ENCODE results near the gene PSMD7. TPM values are rescaled to one million over a fixed set of nuclear protein-coding genes. Genes with fewer than 3 reads are reported as not detected.

Gene PSMD7
- total RNA-seq, 1 experiment from 2014 or later: 118 TPM

DNA sequence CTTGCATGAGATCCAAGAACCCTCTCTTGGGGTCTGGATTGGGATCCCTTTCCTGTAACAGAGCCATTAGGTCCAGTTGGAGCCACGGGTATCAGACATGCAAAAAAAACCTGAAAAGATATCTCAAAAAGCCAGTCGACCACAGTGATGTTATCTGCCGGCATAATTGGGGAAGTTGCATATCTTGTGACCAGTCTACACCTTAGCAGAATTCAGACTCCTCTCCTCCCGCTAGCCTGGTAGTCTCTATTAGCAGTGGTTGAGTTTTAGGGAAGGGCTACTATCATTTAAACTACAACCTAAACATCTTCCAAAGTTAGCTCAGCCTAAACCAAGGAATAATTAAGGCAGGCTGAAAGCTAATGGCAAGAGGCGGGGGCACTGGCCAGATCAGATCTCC lies 16.2 kb upstream of the PSMD7 start:
- H3K36me3 ChIP-seq (replicated peaks; ENCODE audit: control insufficient read depth, insufficient read depth, low read length): no peaks in the 10 kb centered on the region
- H3K4me3 ChIP-seq (ENCODE audit: insufficient read depth, low read depth, low read length): no peak overlapping the region
- DNase-seq: no peak
- H3K27me3 ChIP-seq (ENCODE audit: control insufficient read depth, insufficient read depth, low read length): no peaks in the 10 kb centered on the region

DNA sequence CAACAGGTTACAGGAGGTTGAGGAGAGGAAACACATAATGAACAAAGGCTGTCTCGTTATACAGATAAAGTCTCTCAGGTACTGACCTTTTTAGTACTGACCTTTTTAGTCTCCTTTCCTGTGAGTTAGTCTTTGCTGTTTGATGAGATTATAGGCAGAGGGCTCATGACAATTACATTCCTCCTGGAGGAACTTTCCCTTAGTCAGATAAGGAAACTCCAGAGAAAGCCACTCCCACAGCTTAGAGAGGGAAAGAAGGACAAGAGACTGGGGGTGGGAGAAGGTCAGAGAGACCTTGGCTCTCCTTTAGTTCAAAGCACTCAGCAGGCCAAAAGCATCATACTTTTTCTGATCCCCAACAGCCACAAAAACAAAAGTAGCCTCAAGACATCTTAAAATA lies 15.3 kb upstream of the PSMD7 start:
- no peak overlapping the region for H3K4me3 ChIP-seq (ENCODE audit: insufficient read depth, low read depth, low read length)
- no peak for DNase-seq
- H3K27me3 ChIP-seq (ENCODE audit: control insufficient read depth, insufficient read depth, low read length): no peaks in the 10 kb centered on the region

DNA sequence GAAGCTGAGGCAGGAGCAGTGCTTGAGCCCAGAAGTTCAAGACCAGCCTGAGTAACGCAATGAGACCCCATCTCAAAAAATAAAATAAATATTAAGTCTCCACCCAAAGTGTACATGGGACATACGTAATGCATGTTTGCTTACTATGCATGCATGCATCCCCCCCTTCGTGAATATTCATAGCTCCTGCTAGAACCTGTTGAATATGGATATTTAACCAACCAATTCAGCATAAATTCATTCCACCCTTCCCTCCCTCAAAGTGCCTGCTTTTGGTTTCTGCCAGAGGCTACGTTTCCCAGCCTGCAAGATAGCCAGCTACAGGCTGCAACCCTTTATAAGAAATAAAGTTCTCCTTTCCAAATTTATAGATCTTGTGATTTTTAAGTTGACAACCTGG lies 12.9 kb upstream of the PSMD7 start:
- H3K36me3 ChIP-seq (replicated peaks; ENCODE audit: control insufficient read depth, insufficient read depth, low read length): no peaks in the 10 kb centered on the region
- no peak for DNase-seq
- H3K4me3 ChIP-seq (ENCODE audit: insufficient read depth, low read depth, low read length): no peak overlapping the region
- H3K27me3 ChIP-seq (ENCODE audit: control insufficient read depth, insufficient read depth, low read length): no peaks in the 10 kb centered on the region

More for the DNA sequence above, 15.3 kb upstream of the PSMD7 start:
- no peaks in the 10 kb centered on the region for H3K36me3 ChIP-seq (replicated peaks; ENCODE audit: control insufficient read depth, insufficient read depth, low read length)

DNA sequence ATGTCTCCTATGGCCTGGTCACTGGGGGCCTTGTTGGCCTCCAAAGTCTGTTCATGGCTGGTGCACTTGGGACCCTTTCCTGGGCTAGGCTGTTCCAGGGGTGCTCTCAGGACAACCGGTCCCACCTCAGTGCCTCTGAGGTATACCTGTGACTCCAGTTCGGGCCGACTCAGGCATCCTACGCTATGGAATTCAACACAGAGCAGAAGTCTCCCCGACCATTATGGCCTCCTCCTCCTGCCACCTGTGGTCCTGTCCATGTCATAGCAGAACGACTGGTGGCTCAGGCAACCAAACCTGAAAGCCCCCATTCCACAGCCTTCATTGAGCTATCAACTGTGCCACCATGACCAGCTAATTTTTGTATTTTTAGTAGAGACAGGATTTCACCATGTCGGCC lies 8.5 kb upstream of the PSMD7 start:
- no peaks in the 10 kb centered on the region for H3K27me3 ChIP-seq (ENCODE audit: control insufficient read depth, insufficient read depth, low read length)
- no peak for DNase-seq
- no peak overlapping the region for H3K4me3 ChIP-seq (ENCODE audit: insufficient read depth, low read depth, low read length)
- no peaks in the 10 kb centered on the region for H3K36me3 ChIP-seq (replicated peaks; ENCODE audit: control insufficient read depth, insufficient read depth, low read length)

DNA sequence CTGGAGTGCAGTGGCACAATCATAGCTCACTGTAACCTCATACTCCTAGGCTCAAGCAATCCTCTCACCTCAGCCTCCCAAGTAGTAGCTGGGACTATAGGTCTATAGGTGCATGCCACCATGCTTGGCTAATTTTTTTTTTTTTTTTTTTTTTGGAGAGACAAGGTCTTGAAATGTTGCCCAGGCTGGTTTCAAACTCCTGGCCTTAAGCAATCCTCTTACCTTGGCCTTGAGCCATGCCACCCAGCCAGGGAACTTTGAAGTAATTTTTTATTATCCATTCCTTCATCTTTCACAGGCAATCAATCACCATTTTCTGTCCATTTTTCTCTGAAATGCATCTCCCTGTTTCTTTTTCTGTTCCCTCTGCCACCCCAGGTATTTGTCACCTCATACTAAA lies 6.3 kb upstream of the PSMD7 start:
- Histone ChIP-seq H3K36me3 (replicated peaks; ENCODE audit: control insufficient read depth, insufficient read depth, low read length) (no peaks in the 10 kb centered on the region), H3K4me3 (ENCODE audit: insufficient read depth, low read depth, low read length) (no peak overlapping the region), H3K27me3 (ENCODE audit: control insufficient read depth, insufficient read depth, low read length) (no peaks in the 10 kb centered on the region)
- DNase-seq: no peak

DNA sequence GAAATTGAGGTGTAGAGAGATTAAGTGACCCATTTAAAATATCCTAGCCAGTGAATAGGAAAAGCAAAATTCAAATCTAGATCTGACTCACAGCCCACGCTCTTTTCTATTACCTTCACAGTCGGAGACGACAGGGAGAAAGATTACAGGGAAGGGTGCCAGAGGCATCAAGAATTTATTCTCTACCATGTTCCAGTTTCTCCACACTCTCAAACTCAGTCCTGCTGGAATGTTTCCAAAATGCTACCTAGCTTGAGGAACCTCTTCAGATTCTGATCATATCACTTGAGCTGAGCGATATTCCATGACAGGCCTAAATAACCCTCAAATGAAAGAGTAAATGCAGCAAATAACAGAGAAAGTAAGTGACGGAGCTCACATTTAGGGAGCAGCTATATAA lies 5.4 kb upstream of the PSMD7 start:
- no peak for DNase-seq
- no peak overlapping the region for H3K4me3 ChIP-seq (ENCODE audit: insufficient read depth, low read depth, low read length)
- H3K36me3 ChIP-seq (replicated peaks; ENCODE audit: control insufficient read depth, insufficient read depth, low read length): no peaks in the 10 kb centered on the region
- H3K27me3 ChIP-seq (ENCODE audit: control insufficient read depth, insufficient read depth, low read length): no peaks in the 10 kb centered on the region

DNA sequence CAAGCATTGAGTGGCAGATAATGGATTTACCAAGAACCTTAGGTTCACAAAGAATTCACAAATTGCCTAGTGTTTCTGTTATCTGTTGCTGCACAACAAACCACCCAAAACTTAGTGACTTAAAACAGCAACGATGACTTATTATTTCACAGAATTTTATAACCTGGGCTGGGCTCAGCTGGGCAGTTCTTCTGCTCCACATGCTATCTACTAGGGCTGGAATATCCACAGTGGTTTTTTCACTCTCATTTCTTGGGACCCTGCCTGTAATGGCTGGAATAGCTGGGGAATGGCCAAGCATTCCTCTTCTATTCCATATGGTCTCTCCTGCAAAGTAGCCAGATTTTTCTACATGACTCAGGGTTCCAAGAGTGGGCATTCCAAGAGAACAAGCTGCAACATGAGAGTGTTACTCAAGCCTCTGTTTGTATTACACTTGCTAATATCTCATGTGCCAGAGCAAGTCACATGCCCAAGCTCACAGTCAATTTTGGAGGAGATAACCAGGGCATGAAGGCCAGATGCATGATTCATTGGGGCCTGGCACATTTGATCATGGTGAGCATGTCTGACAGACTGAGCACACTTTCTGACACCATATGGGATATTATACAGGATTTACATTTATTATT lies 4.9 kb upstream of the PSMD7 start:
- Histone ChIP-seq H3K4me3 (ENCODE audit: insufficient read depth, low read depth, low read length) (no peak overlapping the region), H3K27me3 (ENCODE audit: control insufficient read depth, insufficient read depth, low read length) (no peaks in the 10 kb centered on the region), H3K36me3 (replicated peaks; ENCODE audit: control insufficient read depth, insufficient read depth, low read length) (no peaks in the 10 kb centered on the region)
- DNase-seq: no peak

DNA sequence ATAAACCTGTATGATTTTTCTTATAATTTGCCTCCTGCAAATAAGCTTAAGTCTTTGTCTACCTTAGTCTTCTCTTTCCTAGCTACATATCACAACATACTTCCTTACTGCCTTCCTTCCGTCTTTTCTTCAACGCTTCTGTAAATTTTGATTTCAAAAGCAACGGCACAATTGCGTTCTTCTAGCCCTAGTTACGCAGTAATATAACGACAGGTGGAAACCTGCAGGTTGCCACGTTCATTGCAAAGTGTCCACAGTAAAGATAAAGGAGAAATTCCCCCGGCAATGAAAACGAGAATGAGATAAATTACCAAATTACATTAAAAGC lies 546 bp upstream of the PSMD7 start:
- peak overlapping the region; percentile 99 for H3K4me3 ChIP-seq (ENCODE audit: insufficient read depth, low read depth, low read length)

DNA sequence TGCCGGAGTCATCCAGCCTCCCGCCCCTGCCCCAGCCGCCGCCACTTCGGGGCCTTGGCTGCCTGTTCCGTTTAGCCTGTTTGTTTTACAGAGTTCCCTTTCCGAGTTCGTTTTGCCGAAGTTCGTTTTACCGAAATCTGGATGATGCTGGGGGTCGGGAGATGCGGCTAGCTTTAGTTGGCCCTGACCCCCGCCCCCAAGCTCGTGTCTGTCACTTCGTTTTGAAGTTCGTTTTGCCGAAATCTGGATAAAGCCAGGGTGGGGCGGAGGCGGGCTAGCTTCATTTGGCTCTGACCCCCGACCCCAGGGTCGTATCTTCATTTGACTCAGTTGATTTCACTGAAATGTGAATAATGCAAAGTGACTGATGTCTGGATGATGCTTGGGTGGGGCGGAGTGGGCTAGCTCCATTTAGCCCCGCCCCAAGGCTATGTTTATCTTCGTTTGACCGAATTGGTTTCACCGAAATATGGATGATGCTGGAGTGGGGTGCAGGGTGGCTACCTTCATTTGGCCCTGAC lies 591 bp downstream of the PSMD7 start:
- Histone ChIP-seq H3K4me3 (ENCODE audit: insufficient read depth, low read depth, low read length) (peak overlapping the region; percentile 99), H3K36me3 (replicated peaks; ENCODE audit: control insufficient read depth, insufficient read depth, low read length) (peaks cover 23% of the 10 kb centered on the region), H3K27me3 (ENCODE audit: control insufficient read depth, insufficient read depth, low read length) (no peaks in the 10 kb centered on the region)
- peak; percentile 39 for DNase-seq

More for the DNA sequence above, 546 bp upstream of the PSMD7 start:
- Histone ChIP-seq H3K27me3 (ENCODE audit: control insufficient read depth, insufficient read depth, low read length) (no peaks in the 10 kb centered on the region), H3K36me3 (replicated peaks; ENCODE audit: control insufficient read depth, insufficient read depth, low read length) (peaks cover 13% of the 10 kb centered on the region)
- DNase-seq: no peak

DNA sequence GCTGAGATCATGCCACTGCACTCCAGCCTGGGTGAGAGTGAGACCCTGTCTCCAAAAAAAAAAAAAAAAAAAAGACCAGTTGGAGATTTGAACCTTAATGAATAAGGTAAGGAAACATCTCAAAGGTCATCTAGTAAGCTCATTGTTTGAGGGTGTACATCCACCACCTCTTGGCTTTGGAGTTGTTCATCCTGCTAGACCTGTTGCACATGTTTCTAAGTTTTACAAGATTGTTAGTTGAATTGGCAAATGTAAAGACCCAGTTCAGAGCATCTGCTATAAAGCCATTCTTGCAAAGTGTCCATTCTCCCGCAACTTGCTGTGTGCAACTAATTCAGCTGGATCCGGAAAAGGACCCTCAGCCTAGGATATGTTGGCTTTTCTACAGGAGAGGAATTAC lies 1.5 kb downstream of the PSMD7 start:
- DNase-seq: no peak
- Histone ChIP-seq H3K4me3 (ENCODE audit: insufficient read depth, low read depth, low read length) (no peak overlapping the region; the same call in 1 of the 2 replicates), H3K36me3 (replicated peaks; ENCODE audit: control insufficient read depth, insufficient read depth, low read length) (peaks cover 32% of the 10 kb centered on the region), H3K27me3 (ENCODE audit: control insufficient read depth, insufficient read depth, low read length) (no peaks in the 10 kb centered on the region)

DNA sequence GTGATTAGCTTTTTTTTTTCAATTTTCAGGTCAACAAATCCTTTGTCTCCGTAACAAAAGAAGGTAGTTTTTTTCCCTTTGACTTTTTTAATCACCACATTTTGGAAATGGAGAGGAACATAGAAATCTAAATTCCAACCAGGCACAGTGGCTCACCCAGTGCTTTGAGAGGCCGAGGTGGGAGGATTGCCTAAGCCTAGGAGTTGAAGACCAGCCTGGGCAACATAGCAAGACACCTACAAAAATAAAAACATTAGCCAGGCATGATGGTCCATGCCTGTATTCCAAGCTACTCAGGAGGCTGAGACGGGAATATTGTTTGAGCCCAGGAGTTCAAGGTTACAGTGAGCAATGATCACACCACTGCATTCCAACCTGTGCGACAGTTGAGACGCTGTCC lies 5.7 kb downstream of the PSMD7 start:
- DNase-seq: no peak
- Histone ChIP-seq H3K27me3 (ENCODE audit: control insufficient read depth, insufficient read depth, low read length) (no peaks in the 10 kb centered on the region), H3K36me3 (replicated peaks; ENCODE audit: control insufficient read depth, insufficient read depth, low read length) (peaks cover 55% of the 10 kb centered on the region), H3K4me3 (ENCODE audit: insufficient read depth, low read depth, low read length) (no peak overlapping the region)

DNA sequence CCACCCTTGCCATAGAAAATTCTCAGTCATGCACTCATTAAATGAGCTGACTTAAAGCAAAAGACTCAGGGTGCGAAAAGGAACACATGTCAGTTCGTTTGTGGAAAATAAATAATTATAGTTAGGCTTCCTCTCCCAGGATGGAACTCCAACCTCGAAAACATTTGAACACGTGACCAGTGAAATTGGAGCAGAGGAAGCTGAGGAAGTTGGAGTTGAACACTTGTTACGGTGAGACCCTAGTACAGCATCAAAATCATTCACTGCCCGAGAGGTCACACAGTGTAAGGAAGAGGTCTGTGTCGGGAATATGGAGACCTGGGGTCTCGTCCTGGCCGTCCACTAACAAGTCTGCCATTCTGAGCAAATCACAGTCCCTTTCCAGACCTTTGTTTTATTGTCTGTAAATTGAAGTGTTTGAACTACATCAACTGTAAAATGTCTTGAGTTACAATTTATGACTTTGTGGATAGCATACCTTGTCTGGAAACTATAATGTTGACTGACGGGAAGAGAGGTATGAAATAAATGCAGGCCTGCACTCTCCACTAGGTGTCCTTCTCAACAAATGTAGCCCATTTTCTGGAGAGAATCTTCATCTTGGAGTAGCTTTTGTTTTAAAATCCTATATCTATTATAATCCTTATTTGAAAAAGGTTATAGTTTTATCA lies 7.7 kb downstream of the PSMD7 start:
- Histone ChIP-seq H3K27me3 (ENCODE audit: control insufficient read depth, insufficient read depth, low read length) (no peaks in the 10 kb centered on the region), H3K4me3 (ENCODE audit: insufficient read depth, low read depth, low read length) (no peak overlapping the region), H3K36me3 (replicated peaks; ENCODE audit: control insufficient read depth, insufficient read depth, low read length) (peaks cover 49% of the 10 kb centered on the region)
- DNase-seq: no peak

DNA sequence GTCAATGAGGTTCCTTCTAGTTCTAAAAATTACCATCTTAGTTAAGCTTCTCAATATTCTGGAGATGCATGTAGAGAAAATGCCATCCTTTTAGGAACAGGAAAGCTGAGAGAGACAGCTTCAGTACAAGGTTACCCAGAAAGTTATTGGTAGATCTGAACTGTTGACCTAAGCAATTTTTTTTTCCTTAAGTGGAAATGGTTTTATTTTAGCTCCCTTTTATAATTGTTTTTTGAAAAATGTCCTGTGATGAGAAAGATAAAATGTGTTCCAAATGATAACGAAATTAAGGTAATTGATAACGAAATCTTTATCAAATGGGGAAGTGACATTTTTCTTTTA lies 8.2 kb downstream of the PSMD7 start:
- DNase-seq: no peak
- Histone ChIP-seq H3K27me3 (ENCODE audit: control insufficient read depth, insufficient read depth, low read length) (no peaks in the 10 kb centered on the region), H3K4me3 (ENCODE audit: insufficient read depth, low read depth, low read length) (no peak overlapping the region), H3K36me3 (replicated peaks; ENCODE audit: control insufficient read depth, insufficient read depth, low read length) (peaks cover 48% of the 10 kb centered on the region)

DNA sequence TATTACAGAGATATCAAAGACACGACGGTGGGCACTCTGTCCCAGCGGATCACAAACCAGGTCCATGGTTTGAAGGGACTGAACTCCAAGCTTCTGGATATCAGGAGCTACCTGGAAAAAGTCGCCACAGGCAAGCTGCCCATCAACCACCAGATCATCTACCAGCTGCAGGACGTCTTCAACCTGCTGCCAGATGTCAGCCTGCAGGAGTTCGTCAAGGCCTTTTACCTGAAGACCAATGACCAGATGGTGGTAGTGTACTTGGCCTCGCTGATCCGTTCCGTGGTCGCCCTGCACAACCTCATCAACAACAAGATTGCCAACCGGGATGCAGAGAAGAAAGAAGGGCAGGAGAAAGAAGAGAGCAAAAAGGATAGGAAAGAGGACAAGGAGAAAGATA lies 8.7 kb downstream of the PSMD7 start:
- no peak overlapping the region for H3K4me3 ChIP-seq (ENCODE audit: insufficient read depth, low read depth, low read length)
- no peak for DNase-seq
- no peaks in the 10 kb centered on the region for H3K27me3 ChIP-seq (ENCODE audit: control insufficient read depth, insufficient read depth, low read length)
- H3K36me3 ChIP-seq (replicated peaks; ENCODE audit: control insufficient read depth, insufficient read depth, low read length): peaks cover 46% of the 10 kb centered on the region

DNA sequence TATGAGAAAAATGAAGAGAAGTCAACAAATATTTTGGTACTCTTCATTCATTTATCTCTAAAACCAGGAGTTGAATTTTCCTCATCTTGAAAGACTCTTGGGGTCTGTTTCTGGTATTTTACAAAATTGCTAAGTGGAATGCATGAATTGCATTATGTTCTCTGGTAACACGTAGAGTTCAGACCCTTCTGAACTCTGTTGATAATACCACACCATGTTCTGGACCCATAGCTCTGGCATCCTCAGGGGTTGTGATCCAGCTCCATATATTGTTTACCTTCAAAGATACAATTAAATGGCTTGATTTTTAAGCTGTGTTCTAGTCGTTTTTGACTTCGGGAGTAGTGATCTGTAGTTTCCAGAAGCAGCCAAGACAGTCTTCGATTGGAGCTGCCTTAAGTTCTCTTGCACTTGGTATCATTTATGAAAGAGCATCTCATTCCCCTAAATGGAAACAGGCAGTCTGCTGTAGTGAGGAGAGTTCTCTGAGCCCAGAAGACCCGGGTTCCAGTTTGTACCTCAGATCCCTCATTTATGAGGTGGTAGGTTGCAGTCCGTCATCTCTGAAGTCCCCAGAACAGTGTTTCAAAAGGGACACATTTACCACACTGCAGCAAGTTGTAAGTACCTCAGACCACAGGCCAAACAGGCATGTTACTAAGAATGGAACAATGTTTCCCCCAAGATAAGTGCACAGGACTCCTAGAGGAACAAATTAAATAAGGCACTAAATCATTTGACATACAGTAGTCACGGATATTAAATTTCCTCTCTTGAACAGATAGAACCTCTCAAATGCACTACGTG lies 9.6 kb downstream of the PSMD7 start:
- Histone ChIP-seq H3K27me3 (ENCODE audit: control insufficient read depth, insufficient read depth, low read length) (no peaks in the 10 kb centered on the region), H3K4me3 (ENCODE audit: insufficient read depth, low read depth, low read length) (no peak overlapping the region), H3K36me3 (replicated peaks; ENCODE audit: control insufficient read depth, insufficient read depth, low read length) (peaks cover 41% of the 10 kb centered on the region)
- DNase-seq: no peak

Measured in H7 (cell line).